ENCODE measurements around the gene TNFSF11.

GRCh38 chr13:42617221-42617620 lies 43.3 kb downstream of the TNFSF11 start:
- TF ChIP-seq CTCF (IDR thresholded peaks at IDR 0.05; ENCODE audit: low read depth, low read length, poor library complexity, severe bottlenecking) (no peak), EZH2phosphoT487 (IDR thresholded peaks at IDR 0.05; ENCODE audit: borderline replicate concordance, low read length) (no peak)

Data from DOHH2 (cell line).